HL-60 (cell line): ENCODE measurements around the gene CHD1.

Experiments used
- CTCF ChIP-seq: IDR thresholded peaks from one replicate; pipeline ENCODE4 v1.5.1; 2011; ENCODE audit warnings: low read length, control low read depth, inconsistent platforms; ENCODE audit not compliant: insufficient read depth
- GABPA ChIP-seq: IDR thresholded peaks from 2 replicates; pipeline ENCODE4 v1.6.1; 2012; ENCODE audit warnings: low read depth
- POLR2AphosphoS5 ChIP-seq: IDR thresholded peaks from 2 replicates; pipeline ENCODE4 v1.6.1; 2012; ENCODE audit warnings: low read depth

GRCh38 chr5:98941131-98941883, 12.5 kb upstream of the CHD1 start:
- no peak for TF ChIP-seq CTCF
- no peak for TF ChIP-seq GABPA
- TF ChIP-seq POLR2AphosphoS5: no peak
